AG04449 (cell line): ENCODE measurements around the gene PIEZO2.

Experiments
- CTCF ChIA-PET: fragments of 350-600 bp; formaldehyde crosslinking; extraction: SDS; loops from one replicate; lab custom pipeline; 2021; ENCODE audit warnings: antibody characterized with exemption; lab: Yijun Ruan, JAX
- POLR2A ChIA-PET: fragments of 400-600, 350-600 bp; formaldehyde crosslinking; extraction: SDS; loops from one replicate; lab custom pipeline; 2020; ENCODE audit warnings: antibody characterized with exemption, inconsistent platforms; lab: Yijun Ruan, JAX
- DNase-seq: peaks from one replicate; pipeline ENCODE4 v3.0.0-alpha.2; 2010; ENCODE audit warnings: low read depth, low spot score
- H3K4me3 ChIP-seq: 2 replicates; pipeline ENCODE4 v1.5.1; 2011; ENCODE audit warnings: low read depth, mild to moderate bottlenecking, control low read depth, low read length
- TF ChIP-seq, protein P1 (sequence below): IDR thresholded peaks from one replicate; pipeline ENCODE4 v1.5.1; 2011; ENCODE audit warnings: mild to moderate bottlenecking, moderate library complexity, low read length, control low read depth, inconsistent platforms; ENCODE audit not compliant: insufficient read depth; ENCODE audit errors: missing control alignments

The PIEZO2 gene

DNA sequence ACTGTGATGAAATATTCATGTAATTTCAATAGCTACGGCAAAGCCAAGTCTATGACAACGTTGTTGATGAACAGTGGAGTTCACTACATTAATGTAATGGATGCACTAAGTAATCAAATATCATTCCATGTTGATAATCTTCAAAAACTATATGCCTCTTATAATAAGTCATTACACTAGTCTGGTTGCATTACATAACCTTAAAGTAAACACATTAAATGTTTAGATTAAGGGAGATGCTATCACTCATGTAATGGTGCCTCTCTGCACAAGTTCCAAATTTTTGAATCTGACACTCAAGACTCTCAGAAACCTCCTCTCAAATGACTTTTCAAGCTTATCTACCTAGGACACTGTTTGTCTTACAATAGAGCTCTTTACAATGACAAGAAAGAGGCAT lies 35.4 kb downstream of the PIEZO2 start:
- H3K4me3 ChIP-seq = no peak overlapping the region
- ChIA-PET POLR2A (no interaction called here), CTCF (interaction anchor here (0.8 to 1.6 kb wide), 3 partner anchors 18 to 263 kb away, joined by 3 to 7 read pairs (median 4); no protein-coding TSS in a partner anchor)
- DNase-seq = no peak
- TF ChIP-seq, protein P1, sequence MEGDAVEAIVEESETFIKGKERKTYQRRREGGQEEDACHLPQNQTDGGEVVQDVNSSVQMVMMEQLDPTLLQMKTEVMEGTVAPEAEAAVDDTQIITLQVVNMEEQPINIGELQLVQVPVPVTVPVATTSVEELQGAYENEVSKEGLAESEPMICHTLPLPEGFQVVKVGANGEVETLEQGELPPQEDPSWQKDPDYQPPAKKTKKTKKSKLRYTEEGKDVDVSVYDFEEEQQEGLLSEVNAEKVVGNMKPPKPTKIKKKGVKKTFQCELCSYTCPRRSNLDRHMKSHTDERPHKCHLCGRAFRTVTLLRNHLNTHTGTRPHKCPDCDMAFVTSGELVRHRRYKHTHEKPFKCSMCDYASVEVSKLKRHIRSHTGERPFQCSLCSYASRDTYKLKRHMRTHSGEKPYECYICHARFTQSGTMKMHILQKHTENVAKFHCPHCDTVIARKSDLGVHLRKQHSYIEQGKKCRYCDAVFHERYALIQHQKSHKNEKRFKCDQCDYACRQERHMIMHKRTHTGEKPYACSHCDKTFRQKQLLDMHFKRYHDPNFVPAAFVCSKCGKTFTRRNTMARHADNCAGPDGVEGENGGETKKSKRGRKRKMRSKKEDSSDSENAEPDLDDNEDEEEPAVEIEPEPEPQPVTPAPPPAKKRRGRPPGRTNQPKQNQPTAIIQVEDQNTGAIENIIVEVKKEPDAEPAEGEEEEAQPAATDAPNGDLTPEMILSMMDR = no peak

DNA sequence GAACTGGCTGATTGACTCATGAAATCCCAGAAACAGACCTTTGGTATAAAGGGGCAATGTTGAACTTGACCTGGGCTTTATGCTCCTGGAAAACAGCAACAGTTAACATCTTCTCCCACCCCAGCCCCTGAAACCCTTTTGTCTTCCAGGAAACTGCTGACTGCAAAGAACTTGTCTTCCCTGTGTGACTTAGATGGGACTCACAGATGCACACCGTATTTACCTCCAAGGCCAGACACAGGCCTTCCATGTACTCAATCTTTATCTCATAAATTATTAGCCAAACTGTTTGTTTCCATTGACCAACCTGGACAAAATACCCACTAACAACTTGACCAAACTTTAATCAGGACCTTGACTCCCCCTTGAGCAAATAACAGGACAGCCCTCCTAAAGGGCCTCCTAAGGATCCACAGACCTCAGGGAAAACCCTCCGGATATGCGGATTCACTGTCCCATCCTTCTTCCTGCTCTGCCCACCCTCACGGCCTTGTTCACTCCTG lies 36.3 kb downstream of the PIEZO2 start:
- ChIA-PET CTCF (no interaction called here), POLR2A (no interaction called here)
- no peak overlapping the region for H3K4me3 ChIP-seq
- no peak for DNase-seq
- TF ChIP-seq, protein P1 = no peak

DNA sequence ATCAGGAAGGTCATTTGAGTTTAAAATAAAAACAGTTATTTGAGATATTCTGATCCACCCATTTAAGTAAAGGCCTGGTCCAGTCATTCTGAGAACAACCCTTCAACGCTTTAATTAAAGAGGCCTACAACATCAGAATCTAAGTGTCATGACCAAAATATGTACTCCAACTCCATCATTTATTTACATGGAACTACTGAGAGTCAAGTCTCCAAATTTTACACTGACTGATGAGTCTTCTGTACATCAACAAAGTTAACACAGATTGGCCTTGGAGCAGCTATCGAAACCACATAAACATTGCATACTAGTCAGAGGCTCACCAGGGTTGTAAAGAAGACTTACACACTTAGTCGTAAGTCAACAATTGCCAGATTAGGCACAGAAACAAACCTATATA lies 37.1 kb downstream of the PIEZO2 start:
- ChIA-PET CTCF (no interaction called here), POLR2A (no interaction called here)
- TF ChIP-seq, protein P1 = no peak
- no peak for DNase-seq
- H3K4me3 ChIP-seq = no peak overlapping the region

DNA sequence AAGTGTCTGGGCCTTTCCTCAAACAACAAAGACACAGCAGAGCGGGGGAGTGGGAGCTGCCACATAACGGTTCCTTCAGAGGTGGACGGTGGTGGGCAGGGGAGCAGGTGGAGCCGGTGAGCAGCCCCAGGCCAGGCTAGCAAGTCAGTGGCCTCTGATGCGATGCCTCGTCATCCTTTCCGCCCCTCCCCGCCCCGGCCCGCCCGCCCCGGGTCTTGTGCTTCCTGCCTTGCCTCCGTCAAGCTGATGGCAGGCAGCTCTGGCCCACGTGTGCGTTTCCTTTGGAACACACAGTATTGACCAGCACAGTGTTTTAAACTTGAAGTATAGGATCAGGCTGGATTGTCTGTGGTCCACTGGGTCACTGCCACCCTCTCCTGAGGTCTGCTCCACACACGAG lies 38.9 kb downstream of the PIEZO2 start:
- POLR2A ChIA-PET = no interaction called here
- TF ChIP-seq, protein P1 = no peak
- CTCF ChIA-PET = no interaction called here
- H3K4me3 ChIP-seq = no peak overlapping the region
- DNase-seq = no peak

DNA sequence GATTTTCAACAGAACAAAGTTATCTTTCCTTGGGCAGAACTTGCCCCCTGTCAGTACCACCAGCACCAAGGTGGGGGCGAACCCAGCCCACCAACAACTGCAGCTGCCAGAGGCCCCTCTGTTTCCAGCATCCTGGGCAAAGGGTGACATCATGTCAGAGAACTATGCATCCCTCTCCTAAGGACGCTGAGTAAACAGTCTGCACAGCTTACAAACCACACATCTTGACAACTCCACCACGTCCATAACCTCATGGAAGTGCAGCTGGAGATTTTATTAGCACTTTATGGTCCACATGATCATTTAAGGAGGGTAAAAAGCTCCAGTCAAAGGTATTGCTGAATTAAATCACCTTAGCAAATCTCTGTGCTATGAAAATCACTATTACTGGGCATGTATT lies 40.4 kb downstream of the PIEZO2 start:
- TF ChIP-seq, protein P1 = no peak
- ChIA-PET POLR2A (no interaction called here), CTCF (interaction anchor here (0.9 kb wide), 1 partner anchor 9 kb away, joined by 3 read pairs; no protein-coding TSS in a partner anchor)
- no peak overlapping the region for H3K4me3 ChIP-seq
- DNase-seq = no peak

DNA sequence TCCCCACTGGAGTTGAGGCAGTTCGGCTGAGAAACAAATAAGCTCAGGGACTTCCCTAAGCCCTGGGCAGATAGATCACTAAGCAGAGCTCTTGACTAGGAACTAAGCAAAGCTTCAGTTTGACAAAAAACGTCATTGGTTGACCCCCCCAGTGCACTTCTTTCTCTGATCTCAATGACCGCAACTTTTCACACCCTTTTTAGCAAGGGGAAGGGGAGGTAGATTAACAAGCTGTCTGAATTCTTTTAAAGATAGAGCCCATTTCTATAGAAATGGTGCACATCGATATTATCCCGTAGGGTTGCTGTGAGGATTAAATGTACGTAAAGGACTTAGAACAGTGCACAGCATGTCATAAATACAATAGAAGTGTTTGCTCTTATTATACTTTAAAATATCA lies 42.5 kb downstream of the PIEZO2 start:
- CTCF ChIA-PET = no interaction called here
- no peak overlapping the region for H3K4me3 ChIP-seq
- POLR2A ChIA-PET = no interaction called here
- TF ChIP-seq, protein P1 = no peak
- no peak for DNase-seq
